CD4-positive, alpha-beta T cell (primary cell): Measurements from ENCODE around the gene SUPT3H. TPM values are rescaled to one million over a fixed set of nuclear protein-coding genes. Genes with fewer than 3 reads are reported as not detected.
"Not testable (repeated sequence)": the region's sequence is repeated elsewhere in the genome, so short reads cannot be mapped to it uniquely, and the experiment has no call there.

ENCODE experiments used
- ATAC-seq: fragments of 200-7000 bp; cut with Tn5 transposase; one replicate; pipeline ENCODE4 v1.10.0; 2022; ENCODE audit warnings: mild to moderate bottlenecking; ENCODE audit not compliant: poor library complexity
- CTCF ChIA-PET: fragments of 350-600 bp; sonication (Branson Sonifier 250); formaldehyde crosslinking; loops from one replicate; lab custom pipeline; 2021; ENCODE audit warnings: antibody characterized with exemption, inconsistent platforms; lab: Charles Lee
- POLR2A ChIA-PET: fragments of 350-600 bp; sonication (Branson Sonifier 250); formaldehyde crosslinking; loops from one replicate; lab custom pipeline; 2021; ENCODE audit warnings: antibody characterized with exemption, inconsistent platforms; lab: Charles Lee
- DNase-seq, 14 experiments: peaks; one replicate each; pipeline ENCODE4 v3.0.0-alpha.2; 2013 to 2020; ENCODE audit warnings: mixed read lengths in 2 of 14
- H3K27ac ChIP-seq, 2 donors: one replicate each; pipeline versions ENCODE4 v1.5.1 to v1.7.0; 2013; ENCODE audit warnings: low read length in 2 of 2, low read depth in 1 of 2, mild to moderate bottlenecking in 1 of 2
- H3K27me3 ChIP-seq, 2 experiments: 1 replicate in 1 of 2; 2 replicates in 1 of 2; pipeline versions ENCODE4 v1.6.1 to v1.7.0; 2013; ENCODE audit warnings: low read length in 2 of 2, control low read depth in 1 of 2, mild to moderate bottlenecking in 1 of 2, moderate library complexity in 1 of 2; ENCODE audit not compliant: insufficient read depth in 2 of 2, control insufficient read depth in 1 of 2
- H3K36me3 ChIP-seq: one replicate; pipeline ENCODE4 v1.6.1; 2013; ENCODE audit warnings: low read length, control low read depth; ENCODE audit not compliant: insufficient read depth
- H3K4me1 ChIP-seq: one replicate; pipeline ENCODE4 v1.6.1; 2013; ENCODE audit warnings: low read length, control low read depth; ENCODE audit not compliant: insufficient read depth
- H3K4me3 ChIP-seq: one replicate; pipeline ENCODE4 v1.5.1; 2013; ENCODE audit warnings: mild to moderate bottlenecking, low read length, moderate library complexity
- H3K9me3 ChIP-seq, 2 experiments: 1 replicate in 1 of 2; 2 replicates in 1 of 2; pipeline versions ENCODE4 v1.6.1 to v1.7.0; 2013; ENCODE audit warnings: low read length in 2 of 2, mild to moderate bottlenecking in 2 of 2, control low read depth in 1 of 2, moderate library complexity in 1 of 2; ENCODE audit not compliant: control insufficient read depth in 1 of 2, insufficient read depth in 1 of 2
- H3K27ac Mint-ChIP-seq: one replicate; pipeline ENCODE4 v1.8.0; 2020; ENCODE audit warnings: mixed read lengths
- H3K27me3 Mint-ChIP-seq: one replicate; pipeline ENCODE4 v1.8.0; 2021; ENCODE audit warnings: mixed read lengths
- H3K36me3 Mint-ChIP-seq: one replicate; pipeline ENCODE4 v1.8.0; 2021; ENCODE audit warnings: low read depth, mixed read lengths
- H3K4me1 Mint-ChIP-seq: one replicate; pipeline ENCODE4 v1.8.0; 2021; ENCODE audit warnings: low read depth, mixed read lengths
- H3K4me3 Mint-ChIP-seq: one replicate; pipeline ENCODE4 v1.8.0; 2020; ENCODE audit warnings: mild to moderate bottlenecking, mixed read lengths
- H3K9me3 Mint-ChIP-seq: one replicate; pipeline ENCODE4 v1.8.0; 2020; ENCODE audit warnings: mixed read lengths
- CTCF ChIP-seq: fragments of 200-600 bp; IDR thresholded peaks from one replicate; pipeline ENCODE4 v1.8.0; 2022; ENCODE audit warnings: antibody characterized with exemption, mild to moderate bottlenecking
- intact Hi-C, 2 experiments: fragments of 100-400 bp; cut with DNase I in 1 of 2; cut with micrococcal nuclease in 1 of 2; formaldehyde crosslinking; loops; one replicate each; pipeline versions ENCODE4 v1.15.1 to v1.9.0; 2023 to 2025; cut with DNase I, micrococcal nuclease
- total RNA-seq, 174 experiments: library from RNA in 2 of 174; stranded (reverse) in 2 of 174; gene quantifications; one replicate each; pipeline ENCODE4 v1.2.3 and lab custom pipeline; 2021 to 2026

Gene SUPT3H
- total RNA-seq, 2 experiments from 2014 or later = 8.9 to 10.5 TPM

- no peak overlapping the region for H3K4me3 ChIP-seq
- DNase-seq (no peak), ATAC-seq (no peak)
- CTCF ChIA-PET = interaction anchor here (0.9 kb wide), 1 partner anchor 817 kb away, joined by 3 read pairs; no protein-coding TSS in a partner anchor
- Mint-ChIP-seq H3K27ac (no peak overlapping the region), H3K36me3 (peaks cover 44% of the 10 kb centered on the region), H3K4me3 (no peak overlapping the region), H3K9me3 (peaks cover under 1% of the 10 kb centered on the region), H3K4me1 (no peaks in the 10 kb centered on the region), H3K27me3 (no peaks in the 10 kb centered on the region)
- no peaks in the 10 kb centered on the region for H3K36me3 ChIP-seq
- no peaks in the 10 kb centered on the region for H3K27me3 ChIP-seq
- POLR2A ChIA-PET = no interaction called here
- H3K27ac ChIP-seq = no peak overlapping the region
- intact Hi-C loops = no loop called here
- H3K4me1 ChIP-seq = no peaks in the 10 kb centered on the region
- H3K9me3 ChIP-seq = peaks cover 0 to 9% of the 10 kb centered on the region in 2 experiments
- no peak for TF ChIP-seq CTCF
Measured at GRCh38 chr6:44897316-44897715, 480.4 kb downstream of the SUPT3H start.

GRCh38 chr6:44896701-44897100, 481.0 kb downstream of the SUPT3H start:
- TF ChIP-seq CTCF = no peak
- intact Hi-C loops = no loop called here
- no peaks in the 10 kb centered on the region for H3K36me3 ChIP-seq
- no peaks in the 10 kb centered on the region for H3K4me1 Mint-ChIP-seq
- ChIA-PET CTCF (interaction anchor here (0.9 kb wide), 1 partner anchor 818 kb away, joined by 3 read pairs; no protein-coding TSS in a partner anchor), POLR2A (interaction anchor here (0.7 kb wide), 1 partner anchor 152 kb away, joined by 3 read pairs; no protein-coding TSS in a partner anchor)
- H3K4me1 ChIP-seq = no peaks in the 10 kb centered on the region
- no peak for ATAC-seq
- peaks cover 44% of the 10 kb centered on the region for H3K36me3 Mint-ChIP-seq
- H3K9me3 Mint-ChIP-seq = peaks cover 4% of the 10 kb centered on the region
- no peaks in the 10 kb centered on the region for H3K27me3 ChIP-seq
- H3K4me3 Mint-ChIP-seq = no peak overlapping the region
- H3K4me3 ChIP-seq = no peak overlapping the region
- H3K9me3 ChIP-seq = peaks cover 0 to 9% of the 10 kb centered on the region in 2 experiments
- H3K27ac ChIP-seq = no peak overlapping the region
- H3K27ac Mint-ChIP-seq = no peak overlapping the region
- DNase-seq = no peak
- no peaks in the 10 kb centered on the region for H3K27me3 Mint-ChIP-seq

- no peak for ATAC-seq
- Mint-ChIP-seq H3K4me1 (no peaks in the 10 kb centered on the region), H3K27ac (no peak overlapping the region), H3K9me3 (peaks cover 6% of the 10 kb centered on the region), H3K4me3 (no peak overlapping the region), H3K27me3 (no peaks in the 10 kb centered on the region), H3K36me3 (peaks cover 39% of the 10 kb centered on the region)
- Histone ChIP-seq H3K9me3 (no peaks in the 10 kb centered on the region), H3K27me3 (no peaks in the 10 kb centered on the region), H3K27ac (no peak overlapping the region), H3K4me1 (no peaks in the 10 kb centered on the region), H3K4me3 (no peak overlapping the region), H3K36me3 (no peaks in the 10 kb centered on the region)
- ChIA-PET CTCF (no interaction called here), POLR2A (no interaction called here)
- intact Hi-C loops = no loop called here
- DNase-seq = no peak
- TF ChIP-seq CTCF = no peak
Measured at GRCh38 chr6:44892579-44892978, 485.2 kb downstream of the SUPT3H start.

- H3K27ac Mint-ChIP-seq, intact Hi-C loops: not testable (repeated sequence)
- H3K36me3 Mint-ChIP-seq = peaks cover 67% of the 10 kb centered on the region
Measured at GRCh38 chr6:44879071-44879470, 498.7 kb downstream of the SUPT3H start.

GRCh38 chr6:44876638-44877037, 501.1 kb downstream of the SUPT3H start:
- H3K27me3 ChIP-seq, CTCF ChIA-PET, H3K27me3 Mint-ChIP-seq, H3K36me3 ChIP-seq, H3K27ac ChIP-seq, H3K4me1 Mint-ChIP-seq, H3K9me3 ChIP-seq, DNase-seq, H3K4me3 ChIP-seq, POLR2A ChIA-PET, H3K4me3 Mint-ChIP-seq, H3K4me1 ChIP-seq, intact Hi-C loops, H3K9me3 Mint-ChIP-seq, ATAC-seq, H3K27ac Mint-ChIP-seq: not testable (repeated sequence)
- peaks cover 43% of the 10 kb centered on the region for H3K36me3 Mint-ChIP-seq

More at GRCh38 chr6:44879071-44879470, 498.7 kb downstream of the SUPT3H start:
- ATAC-seq, H3K27me3 Mint-ChIP-seq, H3K27me3 ChIP-seq, H3K4me3 ChIP-seq, CTCF ChIA-PET, POLR2A ChIA-PET, H3K4me1 Mint-ChIP-seq, H3K4me3 Mint-ChIP-seq, H3K4me1 ChIP-seq, H3K36me3 ChIP-seq, DNase-seq, H3K9me3 ChIP-seq, H3K27ac ChIP-seq: not testable (repeated sequence)
- H3K9me3 Mint-ChIP-seq = peaks cover 10% of the 10 kb centered on the region
